ENCODE results near the gene ARHGAP23.

The ARHGAP23 gene

DNA sequence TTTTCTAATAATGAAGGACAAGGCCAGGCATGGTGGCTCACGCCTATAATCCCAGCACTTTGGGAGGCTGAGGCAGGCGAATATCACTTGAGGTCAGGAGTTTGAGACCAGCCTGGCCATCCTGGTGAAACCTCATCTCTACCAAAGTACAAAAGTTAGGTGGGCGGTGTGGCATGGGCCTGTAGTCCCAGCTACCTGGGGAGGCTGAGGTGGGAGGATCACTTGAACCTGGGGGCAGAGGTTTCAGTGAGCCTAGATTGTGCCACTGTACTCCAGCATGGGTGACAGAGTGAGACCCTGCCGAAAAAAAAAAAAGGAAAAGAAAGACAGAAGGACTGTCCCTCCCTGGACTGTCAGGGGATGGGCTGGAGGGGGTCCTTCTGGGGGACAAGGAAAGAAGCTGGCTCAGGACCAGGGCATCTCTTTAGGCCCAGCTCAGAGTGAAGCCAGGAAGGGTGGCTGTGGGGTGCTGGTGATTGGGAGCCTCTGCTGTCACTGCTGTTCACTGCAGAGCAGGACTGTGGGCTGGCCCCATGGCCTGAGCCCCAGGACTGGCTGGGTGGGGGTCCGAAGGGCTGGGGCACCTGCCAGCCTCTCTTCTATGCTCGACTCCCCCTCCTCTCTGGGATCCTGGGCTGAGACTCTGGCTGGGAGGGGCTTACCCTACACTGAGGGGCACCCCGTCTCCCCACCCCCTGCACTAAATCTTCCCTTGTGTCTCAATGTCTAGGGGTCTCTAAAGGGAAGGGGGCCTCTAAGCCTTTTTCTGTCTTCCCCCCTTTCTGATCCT is 909 bp upstream of the ARHGAP23 start:
- TF ChIP-seq, protein P1, sequence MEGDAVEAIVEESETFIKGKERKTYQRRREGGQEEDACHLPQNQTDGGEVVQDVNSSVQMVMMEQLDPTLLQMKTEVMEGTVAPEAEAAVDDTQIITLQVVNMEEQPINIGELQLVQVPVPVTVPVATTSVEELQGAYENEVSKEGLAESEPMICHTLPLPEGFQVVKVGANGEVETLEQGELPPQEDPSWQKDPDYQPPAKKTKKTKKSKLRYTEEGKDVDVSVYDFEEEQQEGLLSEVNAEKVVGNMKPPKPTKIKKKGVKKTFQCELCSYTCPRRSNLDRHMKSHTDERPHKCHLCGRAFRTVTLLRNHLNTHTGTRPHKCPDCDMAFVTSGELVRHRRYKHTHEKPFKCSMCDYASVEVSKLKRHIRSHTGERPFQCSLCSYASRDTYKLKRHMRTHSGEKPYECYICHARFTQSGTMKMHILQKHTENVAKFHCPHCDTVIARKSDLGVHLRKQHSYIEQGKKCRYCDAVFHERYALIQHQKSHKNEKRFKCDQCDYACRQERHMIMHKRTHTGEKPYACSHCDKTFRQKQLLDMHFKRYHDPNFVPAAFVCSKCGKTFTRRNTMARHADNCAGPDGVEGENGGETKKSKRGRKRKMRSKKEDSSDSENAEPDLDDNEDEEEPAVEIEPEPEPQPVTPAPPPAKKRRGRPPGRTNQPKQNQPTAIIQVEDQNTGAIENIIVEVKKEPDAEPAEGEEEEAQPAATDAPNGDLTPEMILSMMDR (IDR thresholded peaks at IDR 0.05; ENCODE audit: insufficient read depth, low read depth, low read length, missing control alignments) = no peak
- no peak for DNase-seq (ENCODE audit: low read depth)
- H3K4me3 ChIP-seq (ENCODE audit: low read depth, low read length) = peak overlapping the region; percentile 44

DNA sequence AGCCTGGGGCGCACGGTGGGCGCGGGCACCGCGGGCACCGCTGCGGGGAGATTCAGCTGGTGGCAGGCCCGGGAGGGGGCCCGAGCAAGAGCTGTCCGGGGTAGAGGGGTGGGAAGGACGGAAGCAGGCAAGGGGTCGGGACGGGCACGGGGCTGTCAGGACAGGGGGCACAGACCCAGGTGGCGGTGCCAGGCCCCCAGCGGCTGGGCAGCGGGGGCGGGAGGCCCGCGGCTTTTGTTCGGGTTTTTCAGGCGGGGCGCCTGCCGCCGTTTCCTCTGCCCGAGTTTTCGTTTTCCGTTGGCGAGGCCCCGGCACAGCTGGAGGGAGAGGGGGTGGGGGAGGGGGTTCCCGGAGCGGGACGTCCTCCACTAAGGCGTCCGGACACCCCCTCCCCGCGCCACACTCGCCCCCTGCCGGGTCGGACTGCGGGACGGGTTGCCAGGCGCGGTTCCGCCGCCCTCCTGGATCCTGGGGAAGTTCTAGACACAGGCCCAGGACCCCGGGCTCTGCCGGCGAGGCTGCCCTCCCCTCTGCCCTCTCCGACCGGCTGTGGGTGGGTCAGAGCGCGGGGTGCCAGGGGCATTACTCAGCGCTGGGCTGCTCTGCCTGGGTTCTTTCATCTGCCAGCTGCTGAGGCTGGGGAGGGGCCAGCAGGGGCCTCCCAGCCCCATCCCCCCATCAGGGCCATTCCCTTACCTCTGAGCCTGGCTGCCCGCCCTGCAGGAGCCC is 543 bp downstream of the ARHGAP23 start:
- peak; percentile 20 for DNase-seq (ENCODE audit: low read depth)
- TF ChIP-seq, protein P1 (IDR thresholded peaks at IDR 0.05; ENCODE audit: insufficient read depth, low read depth, low read length, missing control alignments) = no peak
- H3K4me3 ChIP-seq (ENCODE audit: low read depth, low read length) = peak overlapping the region; percentile 43

DNA sequence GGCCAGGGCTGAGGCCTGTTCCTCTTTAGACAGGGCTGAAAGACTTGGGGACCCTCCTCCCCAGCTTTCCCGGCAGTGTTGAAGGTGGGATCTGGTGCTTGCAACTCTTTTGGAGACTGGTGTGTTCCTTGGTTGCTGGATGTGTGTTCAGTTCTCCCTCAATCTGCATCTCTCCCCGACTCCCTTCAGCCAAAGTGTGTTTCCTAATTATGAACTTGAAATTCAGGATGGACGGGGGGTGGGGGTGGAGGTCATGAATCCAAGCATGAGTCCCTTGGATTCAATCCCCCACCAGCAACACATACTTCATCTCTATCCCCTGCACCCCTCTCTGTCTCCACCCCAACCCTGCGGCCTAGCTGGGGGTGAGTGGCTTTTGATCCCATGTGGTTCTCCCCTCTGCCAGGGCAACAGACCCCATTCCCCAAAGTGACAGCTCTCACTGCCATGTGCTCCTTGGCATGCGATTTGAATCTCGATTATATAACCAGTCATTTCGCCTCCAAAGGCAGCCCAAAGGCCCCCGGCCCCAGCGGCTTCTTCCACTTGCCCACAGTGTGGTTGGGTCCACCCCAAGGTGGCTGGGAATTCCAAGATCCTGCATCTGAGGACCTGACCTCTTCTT is 1.3 kb downstream of the ARHGAP23 start:
- H3K4me3 ChIP-seq (ENCODE audit: low read depth, low read length) = no peak overlapping the region
- no peak for DNase-seq (ENCODE audit: low read depth)
- TF ChIP-seq, protein P1 (IDR thresholded peaks at IDR 0.05; ENCODE audit: insufficient read depth, low read depth, low read length, missing control alignments) = no peak

DNA sequence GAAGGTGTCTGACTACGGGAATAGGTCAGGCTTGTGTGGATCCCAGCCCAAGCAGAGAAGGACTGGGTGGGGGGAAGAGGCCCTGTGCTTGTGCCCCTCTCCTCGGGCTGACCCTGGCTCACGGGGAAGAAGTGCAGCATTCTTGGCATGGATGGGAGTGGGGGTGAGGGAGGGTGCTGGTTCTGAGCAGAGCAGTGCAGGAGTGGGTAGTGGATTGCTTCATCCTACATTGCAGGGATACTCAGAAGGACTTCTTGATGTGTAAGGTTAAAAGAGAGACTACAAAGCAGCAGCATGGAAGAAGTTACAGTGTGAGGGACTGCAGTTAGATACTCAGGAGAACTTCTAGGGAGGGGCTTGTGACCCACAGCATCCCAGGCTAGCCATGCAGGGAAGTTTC is 2.1 kb downstream of the ARHGAP23 start:
- no peak for DNase-seq (ENCODE audit: low read depth)
- TF ChIP-seq, protein P1 (IDR thresholded peaks at IDR 0.05; ENCODE audit: insufficient read depth, low read depth, low read length, missing control alignments) = no peak
- H3K4me3 ChIP-seq (ENCODE audit: low read depth, low read length) = no peak overlapping the region

DNA sequence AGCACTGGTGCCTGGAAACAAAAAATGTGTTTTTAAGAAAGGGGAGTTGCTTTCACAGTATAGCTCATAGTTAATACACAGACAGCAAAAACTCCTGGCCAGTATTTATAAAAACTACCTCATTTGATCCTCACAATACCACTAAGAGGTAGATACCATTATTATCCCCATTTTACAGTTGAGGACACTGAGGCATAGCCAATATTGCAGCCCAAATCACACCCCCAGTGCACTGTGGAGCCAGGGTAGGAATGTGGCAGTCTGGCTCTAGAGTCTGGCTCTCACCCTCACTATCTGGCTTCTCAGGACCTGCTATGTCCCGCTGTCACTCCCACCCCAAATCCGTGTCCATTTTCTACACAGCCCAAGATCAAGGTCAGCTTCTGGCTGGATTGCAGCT is 2.6 kb downstream of the ARHGAP23 start:
- no peak for DNase-seq (ENCODE audit: low read depth)
- H3K4me3 ChIP-seq (ENCODE audit: low read depth, low read length) = no peak overlapping the region
- TF ChIP-seq, protein P1 (IDR thresholded peaks at IDR 0.05; ENCODE audit: insufficient read depth, low read depth, low read length, missing control alignments) = no peak

DNA sequence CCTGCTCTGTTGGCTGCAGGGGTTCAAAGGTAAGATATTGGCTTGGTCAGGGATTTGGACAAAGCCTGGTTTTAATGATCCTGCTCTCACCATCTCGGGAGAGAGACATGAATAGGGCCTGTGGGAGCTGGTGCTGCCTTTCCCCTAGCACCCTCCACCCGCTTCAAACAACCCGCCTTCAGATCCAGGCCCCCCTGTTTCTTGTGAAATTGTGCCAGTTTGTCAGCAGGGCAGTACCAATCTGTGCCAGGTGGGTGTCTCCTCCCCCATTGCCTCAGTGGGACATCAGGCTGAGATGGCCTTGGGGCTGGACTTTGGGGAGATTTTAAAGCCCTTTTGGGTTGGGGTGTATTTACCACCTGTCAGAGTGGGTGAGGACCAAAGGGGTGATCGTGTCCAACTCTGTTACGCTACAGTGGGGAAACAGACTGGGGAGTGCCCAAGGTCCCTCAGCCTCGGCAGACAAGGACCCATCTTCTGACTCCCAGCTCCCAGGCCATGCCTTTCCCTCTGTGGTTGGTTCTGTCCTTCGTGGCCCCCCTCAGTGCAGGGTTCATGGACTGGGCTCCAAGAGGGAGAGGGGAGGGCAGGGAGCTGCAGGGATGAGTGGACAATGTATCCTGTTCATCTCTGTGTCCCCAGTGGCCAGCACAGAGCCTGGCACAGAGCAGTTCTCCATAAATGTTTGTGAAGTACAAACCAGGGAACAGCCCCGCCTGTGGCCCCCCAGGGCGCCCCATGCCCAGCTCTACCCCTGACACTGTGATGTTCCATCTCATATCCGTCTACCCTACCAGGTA is 3.3 kb downstream of the ARHGAP23 start:
- DNase-seq (ENCODE audit: low read depth) = no peak
- TF ChIP-seq, protein P1 (IDR thresholded peaks at IDR 0.05; ENCODE audit: insufficient read depth, low read depth, low read length, missing control alignments) = no peak
- no peak overlapping the region for H3K4me3 ChIP-seq (ENCODE audit: low read depth, low read length)

All from GM12865 (cell line).